H9 (cell line): Measurements from ENCODE around the gene ADNP2. TPM values are rescaled to one million over a fixed set of nuclear protein-coding genes. Genes with fewer than 3 reads are reported as not detected.

Experiments used
- DNase-seq: peaks from one replicate; pipeline ENCODE4 v3.0.0-alpha.2; 2017
- H2AFZ ChIP-seq: one replicate; pipeline ENCODE4 v1.6.1; 2013; ENCODE audit warnings: mild to moderate bottlenecking, low read length, control low read depth, moderate library complexity
- H2AK5ac ChIP-seq: 2 replicates; pipeline ENCODE4 v1.6.1; 2013; ENCODE audit warnings: low read length, control low read depth, mixed read lengths; ENCODE audit not compliant: insufficient read length
- H2BK120ac ChIP-seq: one replicate; pipeline ENCODE4 v1.6.1; 2013; ENCODE audit warnings: low read depth, mild to moderate bottlenecking, low read length, control low read depth, inconsistent platforms; ENCODE audit not compliant: poor library complexity, severe bottlenecking
- H2BK12ac ChIP-seq: 2 replicates; pipeline ENCODE4 v1.6.1; 2013; ENCODE audit warnings: low read length, control low read depth, mixed read lengths, low read depth; ENCODE audit not compliant: insufficient read length
- H2BK15ac ChIP-seq: 2 replicates; pipeline ENCODE4 v1.6.1; 2013; ENCODE audit warnings: low read depth, low read length, control low read depth
- H2BK20ac ChIP-seq: one replicate; pipeline ENCODE4 v1.6.1; 2013; ENCODE audit warnings: low read depth, mild to moderate bottlenecking, low read length, control low read depth, inconsistent platforms; ENCODE audit not compliant: poor library complexity, severe bottlenecking
- H2BK5ac ChIP-seq: 2 replicates; pipeline ENCODE4 v1.6.1; 2013; ENCODE audit warnings: low read length, control low read depth, mixed read lengths; ENCODE audit not compliant: insufficient read length
- H3K14ac ChIP-seq: 2 replicates; pipeline ENCODE4 v1.6.1; 2013; ENCODE audit warnings: low read length, control low read depth; ENCODE audit not compliant: insufficient read depth
- H3K18ac ChIP-seq: 2 replicates; pipeline ENCODE4 v1.6.1; 2013; ENCODE audit warnings: low read depth, mild to moderate bottlenecking, mixed read lengths, low read length, control low read depth; ENCODE audit not compliant: insufficient read length
- H3K23ac ChIP-seq: 2 replicates; pipeline ENCODE4 v1.6.1; 2013; ENCODE audit warnings: low read length, control low read depth, mixed read lengths, low read depth; ENCODE audit not compliant: insufficient read length
- H3K23me2 ChIP-seq: 2 replicates; pipeline ENCODE4 v1.6.1; 2013; ENCODE audit warnings: low read depth, mild to moderate bottlenecking, mixed read lengths, low read length, control low read depth; ENCODE audit not compliant: insufficient read length, poor library complexity, severe bottlenecking
- H3K27ac ChIP-seq: 2 replicates; pipeline ENCODE4 v1.5.1; 2013; ENCODE audit warnings: low read length, control low read depth, mixed read lengths, low read depth; ENCODE audit not compliant: insufficient read length
- H3K27me3 ChIP-seq: 2 replicates; pipeline ENCODE4 v1.6.1; 2013; ENCODE audit warnings: low read length, control low read depth, inconsistent platforms; ENCODE audit not compliant: insufficient read depth
- H3K4ac ChIP-seq: 2 replicates; pipeline ENCODE4 v1.6.1; 2013; ENCODE audit warnings: low read depth, mild to moderate bottlenecking, control low read depth, inconsistent platforms, low read length, moderate library complexity
- H3K4me1 ChIP-seq: 2 replicates; pipeline ENCODE4 v1.6.1; 2013; ENCODE audit warnings: low read length, control low read depth, inconsistent platforms; ENCODE audit not compliant: insufficient read depth
- H3K4me2 ChIP-seq: 2 replicates; pipeline ENCODE4 v1.6.1; 2013; ENCODE audit warnings: low read length, control low read depth, mixed read lengths; ENCODE audit not compliant: insufficient read length, insufficient read depth
- H3K56ac ChIP-seq: 2 replicates; pipeline ENCODE4 v1.6.1; 2013; ENCODE audit warnings: low read depth, mild to moderate bottlenecking, mixed read lengths, low read length, control low read depth; ENCODE audit not compliant: insufficient read length
- H3K79me1 ChIP-seq: 2 replicates; pipeline ENCODE4 v1.6.1; 2013; ENCODE audit warnings: low read depth, mild to moderate bottlenecking, moderate library complexity, low read length, control low read depth, inconsistent platforms; ENCODE audit not compliant: insufficient read depth, poor library complexity, severe bottlenecking
- H3K79me2 ChIP-seq: 2 replicates; pipeline ENCODE4 v1.6.1; 2013; ENCODE audit warnings: low read length, control low read depth, inconsistent platforms; ENCODE audit not compliant: insufficient read depth
- H3K9ac ChIP-seq: 2 replicates; pipeline ENCODE4 v1.6.1; 2013; ENCODE audit warnings: low read length, control low read depth, mixed read lengths; ENCODE audit not compliant: insufficient read length; ENCODE audit errors: extremely low read depth
- H3K9me3 ChIP-seq: one replicate; pipeline ENCODE4 v1.6.1; 2013; ENCODE audit warnings: low read depth, low read length, inconsistent platforms; ENCODE audit not compliant: control insufficient read depth
- H3T11ph ChIP-seq: one replicate; pipeline ENCODE4 v1.6.1; 2013; ENCODE audit warnings: mild to moderate bottlenecking, low read length, control low read depth, inconsistent platforms
- H4K20me1 ChIP-seq: one replicate; pipeline ENCODE4 v1.6.1; 2013; ENCODE audit not compliant: control insufficient read depth, insufficient read length, insufficient read depth
- H4K5ac ChIP-seq: 2 replicates; pipeline ENCODE4 v1.6.1; 2013; ENCODE audit warnings: low read depth, mild to moderate bottlenecking, mixed read lengths, low read length, control low read depth; ENCODE audit not compliant: insufficient read length
- H4K8ac ChIP-seq: replicated peaks from 2 replicates; pipeline ENCODE4 v1.6.1; 2013; ENCODE audit warnings: low read length, control low read depth, mixed read lengths, low read depth; ENCODE audit not compliant: insufficient read length
- H4K91ac ChIP-seq: 2 replicates; pipeline ENCODE4 v1.6.1; 2013; ENCODE audit warnings: low read depth, mild to moderate bottlenecking, moderate library complexity, mixed read lengths, low read length, control low read depth; ENCODE audit not compliant: insufficient read length
- H3K27ac Mint-ChIP-seq, 3 experiments: 2 replicates in 2 of 3; 3 replicates in 1 of 3; pipeline ENCODE4 v1.8.0; 2020 to 2021; ENCODE audit warnings: mixed read lengths in 3 of 3, mild to moderate bottlenecking in 1 of 3, moderate library complexity in 1 of 3
- H3K27me3 Mint-ChIP-seq: 2 replicates; pipeline ENCODE4 v1.8.0; 2021; ENCODE audit warnings: low read depth, mild to moderate bottlenecking, moderate library complexity, mixed read lengths
- H3K36me3 Mint-ChIP-seq, 3 experiments: 2 replicates in 2 of 3; 3 replicates in 1 of 3; pipeline ENCODE4 v1.8.0; 2020 to 2021; ENCODE audit warnings: low read depth in 3 of 3, mixed read lengths in 3 of 3; ENCODE audit not compliant: insufficient read depth in 1 of 3
- H3K4me1 Mint-ChIP-seq, 2 experiments: 2 replicates each; pipeline ENCODE4 v1.8.0; 2020; ENCODE audit warnings: mixed read lengths in 2 of 2
- H3K4me3 Mint-ChIP-seq, 2 experiments: 2 replicates in 1 of 2; 3 replicates in 1 of 2; pipeline ENCODE4 v1.8.0; 2020 to 2021; ENCODE audit warnings: mild to moderate bottlenecking in 2 of 2, mixed read lengths in 2 of 2, moderate library complexity in 1 of 2
- H3K9me3 Mint-ChIP-seq, 2 experiments: 2 replicates in 1 of 2; 3 replicates in 1 of 2; pipeline ENCODE4 v1.8.0; 2020; ENCODE audit warnings: mild to moderate bottlenecking in 2 of 2, mixed read lengths in 2 of 2, moderate library complexity in 1 of 2
- WGBS: extraction: QIAGEN DNeasy Blood & Tissue Kit; methylation state at CpG from one replicate; pipeline ENCODE4 v1.1.7; 2013; ENCODE audit warnings: missing lambda C conversion rate, low lambda C conversion rate, mixed read lengths; ENCODE audit not compliant: insufficient read length; ENCODE audit errors: extremely low coverage; 5-methylcytosine and 5-hydroxymethylcytosine counted together
- total RNA-seq: library from RNA; stranded (reverse); gene quantifications from 2 replicates; pipeline ENCODE4 v1.2.1, GENCODE V29; 2021
- TF ChIP-seq, protein P1 (sequence below): fragments of 200-600 bp; sonication (generic); conservative IDR thresholded peaks from 3 replicates; pipeline ENCODE4 v1.8.0; 2021; ENCODE audit warnings: antibody characterized with exemption, mild to moderate bottlenecking

ADNP2 gene
- total RNA-seq, 1 experiment from 2014 or later = 53.5 TPM

DNA sequence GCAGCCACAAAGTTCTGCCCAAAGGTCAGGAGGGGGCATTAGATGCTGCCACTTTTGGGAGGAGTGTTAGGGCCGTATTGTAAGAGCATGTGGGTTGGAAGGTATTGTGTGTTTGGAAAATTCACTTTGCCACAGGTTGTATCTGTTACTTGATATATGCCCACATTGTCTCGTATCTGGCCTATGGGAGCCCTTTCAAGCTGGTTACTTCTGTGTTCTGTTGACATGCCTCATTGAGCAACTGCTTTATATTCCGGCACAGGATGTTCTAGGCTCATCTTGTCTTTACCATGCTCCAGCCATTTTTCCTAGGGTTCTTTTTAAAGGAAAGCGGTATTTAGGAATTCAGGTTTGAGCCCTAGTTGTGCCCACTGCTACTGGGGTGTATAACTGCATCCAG is 6.0 kb downstream of the ADNP2 start:
- peaks cover 2% of the 10 kb centered on the region for H4K20me1 ChIP-seq

More for the DNA sequence above, 6.0 kb downstream of the ADNP2 start:
- no peaks in the 10 kb centered on the region for H3K79me1 ChIP-seq
- Mint-ChIP-seq H3K9me3 (no peaks in the 10 kb centered on the region), H3K27me3 (no peaks in the 10 kb centered on the region), H3K4me1 (peaks cover 80 to 84% of the 10 kb centered on the region in 2 experiments), H3K4me3 (no peak overlapping the region), H3K36me3 (peaks cover 28 to 42% (median 31%) of the 10 kb centered on the region in 3 experiments), H3K27ac (peak overlapping the region in 2 of 3 experiments; percentile 20 to 52; a peak in 4 of 7 replicates)
- no peak overlapping the region for H2BK15ac ChIP-seq
- H4K91ac ChIP-seq = no peak overlapping the region
- H3K18ac ChIP-seq = no peak overlapping the region
- no peak overlapping the region for H4K8ac ChIP-seq
- H3K4me1 ChIP-seq = peaks cover 8% of the 10 kb centered on the region; the same call in 1 of the 2 replicates
- no peaks in the 10 kb centered on the region for H3K27me3 ChIP-seq
- no peaks in the 10 kb centered on the region for H3K23me2 ChIP-seq
- H2BK12ac ChIP-seq = no peak overlapping the region
- no peak overlapping the region for H3K56ac ChIP-seq
- no CpG with 5 or more reads among the region's 4 CpGs for WGBS
- no peak overlapping the region for H2AK5ac ChIP-seq
- H3K14ac ChIP-seq = no peak overlapping the region
- H3K9me3 ChIP-seq = no peaks in the 10 kb centered on the region
- no peak overlapping the region for H2AFZ ChIP-seq
- H2BK5ac ChIP-seq = no peak overlapping the region
- no peak overlapping the region for H3K9ac ChIP-seq
- DNase-seq = no peak
- no peak overlapping the region for H3K27ac ChIP-seq
- H3K4ac ChIP-seq = no peak overlapping the region
- no peak overlapping the region for H3K23ac ChIP-seq
- peaks cover 54% of the 10 kb centered on the region for H3K79me2 ChIP-seq
- no peak overlapping the region for H3K4me2 ChIP-seq
- H2BK120ac ChIP-seq = no peak overlapping the region
- no peak overlapping the region for H4K5ac ChIP-seq
- no peak overlapping the region for H3T11ph ChIP-seq
- no peak overlapping the region for H2BK20ac ChIP-seq
- TF ChIP-seq, protein P1, sequence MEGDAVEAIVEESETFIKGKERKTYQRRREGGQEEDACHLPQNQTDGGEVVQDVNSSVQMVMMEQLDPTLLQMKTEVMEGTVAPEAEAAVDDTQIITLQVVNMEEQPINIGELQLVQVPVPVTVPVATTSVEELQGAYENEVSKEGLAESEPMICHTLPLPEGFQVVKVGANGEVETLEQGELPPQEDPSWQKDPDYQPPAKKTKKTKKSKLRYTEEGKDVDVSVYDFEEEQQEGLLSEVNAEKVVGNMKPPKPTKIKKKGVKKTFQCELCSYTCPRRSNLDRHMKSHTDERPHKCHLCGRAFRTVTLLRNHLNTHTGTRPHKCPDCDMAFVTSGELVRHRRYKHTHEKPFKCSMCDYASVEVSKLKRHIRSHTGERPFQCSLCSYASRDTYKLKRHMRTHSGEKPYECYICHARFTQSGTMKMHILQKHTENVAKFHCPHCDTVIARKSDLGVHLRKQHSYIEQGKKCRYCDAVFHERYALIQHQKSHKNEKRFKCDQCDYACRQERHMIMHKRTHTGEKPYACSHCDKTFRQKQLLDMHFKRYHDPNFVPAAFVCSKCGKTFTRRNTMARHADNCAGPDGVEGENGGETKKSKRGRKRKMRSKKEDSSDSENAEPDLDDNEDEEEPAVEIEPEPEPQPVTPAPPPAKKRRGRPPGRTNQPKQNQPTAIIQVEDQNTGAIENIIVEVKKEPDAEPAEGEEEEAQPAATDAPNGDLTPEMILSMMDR = no peak
